ENCODE results near the gene LRRIQ4.

DNA sequence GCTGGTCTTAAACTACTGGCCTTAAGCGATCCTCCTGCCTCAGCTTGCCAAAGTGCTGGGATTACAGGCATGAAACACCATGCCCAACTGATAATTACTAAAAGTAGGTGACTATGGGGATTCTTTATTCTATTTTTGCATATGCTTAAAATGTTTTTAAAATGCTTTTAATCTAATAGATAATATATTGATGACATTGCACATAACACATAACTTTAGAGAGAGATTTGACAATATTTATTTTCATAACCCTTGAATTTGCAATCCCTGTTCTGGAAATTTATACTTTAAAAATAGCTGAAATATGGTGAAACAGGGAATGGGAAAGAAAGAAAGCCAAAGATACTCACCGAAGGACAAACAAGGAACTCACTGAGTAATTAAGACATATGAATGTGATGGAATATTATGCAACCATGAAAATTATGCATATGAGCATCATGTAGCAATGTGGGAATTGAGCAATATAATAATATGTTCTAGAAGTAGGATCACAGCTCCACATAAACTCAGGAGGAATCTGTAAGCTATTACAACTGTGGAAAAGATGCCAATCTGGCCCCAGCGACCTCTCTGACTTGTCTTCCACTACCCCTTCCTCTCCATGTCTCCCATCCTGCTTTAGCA, 55.0 kb downstream of the LRRIQ4 start:
- no peak for TF ChIP-seq CTCF (IDR thresholded peaks at IDR 0.05; ENCODE audit: insufficient read depth, low read length, poor library complexity, severe bottlenecking)
- TF ChIP-seq EZH2phosphoT487 (conservative IDR thresholded peaks at IDR 0.05; ENCODE audit: low read length): no peak
